Suprapubic skin (tissue), 4 donors: ENCODE data around the gene MYBPHL.

Source experiments
- POLR2A ChIP-seq, 2 donors: fragments of 450-650 bp; IDR thresholded peaks; one replicate each; pipeline ENCODE4 v1.6.1; 2017; ENCODE audit warnings: antibody characterized with exemption in 2 of 2, mild to moderate bottlenecking in 2 of 2, moderate library complexity in 2 of 2
- POLR2AphosphoS5 ChIP-seq, 3 donors: sonication (generic); formaldehyde crosslinking; IDR thresholded peaks; one replicate each; pipeline ENCODE4 v1.6.1; 2017; ENCODE audit warnings: antibody characterized with exemption in 3 of 3

GRCh38 chr1:109293026-109293425, 13.8 kb downstream of the MYBPHL start:
- TF ChIP-seq POLR2A (IDR thresholded peaks at IDR 0.05) (no peak), POLR2AphosphoS5 (IDR thresholded peaks at IDR 0.05) (no peak)
